ENCODE results near the gene CDC37L1. TPM values are rescaled to one million over a fixed set of nuclear protein-coding genes. Genes with fewer than 3 reads are reported as not detected.
"Not testable (repeated sequence)": the region's sequence is repeated elsewhere in the genome, so short reads cannot be mapped to it uniquely, and the experiment has no call there.

The CDC37L1 gene
- polyA plus RNA-seq, 1 experiment, result 13.4 TPM

DNA sequence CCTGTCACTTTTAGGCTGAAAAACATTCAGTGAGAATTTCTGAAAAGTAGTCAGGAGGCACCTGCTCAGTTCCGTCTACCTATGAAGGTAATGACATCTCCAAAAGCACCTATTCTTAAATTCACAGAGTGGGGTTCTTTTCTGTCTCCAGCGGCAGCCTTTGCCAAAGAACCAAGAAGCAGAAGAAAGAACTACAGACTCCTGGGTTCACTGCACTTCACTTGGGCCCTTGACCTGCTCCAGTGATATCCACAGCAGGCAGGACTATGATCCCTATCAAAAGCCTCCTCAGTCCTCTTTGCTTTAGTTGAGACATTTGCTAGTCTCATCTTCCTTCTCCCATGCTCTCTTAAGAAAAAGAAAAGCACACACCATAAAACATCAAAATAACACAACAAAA, 37.0 kb upstream of the CDC37L1 start:
- H3K27me3 ChIP-seq (ENCODE audit: control insufficient read depth, insufficient read depth, low read length), result no peaks in the 10 kb centered on the region
- POLR2A ChIA-PET, result no interaction called here
- CTCF ChIA-PET, result no interaction called here
- no peaks in the 10 kb centered on the region for H3K9me3 ChIP-seq (ENCODE audit: control insufficient read depth, insufficient read depth, low read length)
- TF ChIP-seq, protein P1, sequence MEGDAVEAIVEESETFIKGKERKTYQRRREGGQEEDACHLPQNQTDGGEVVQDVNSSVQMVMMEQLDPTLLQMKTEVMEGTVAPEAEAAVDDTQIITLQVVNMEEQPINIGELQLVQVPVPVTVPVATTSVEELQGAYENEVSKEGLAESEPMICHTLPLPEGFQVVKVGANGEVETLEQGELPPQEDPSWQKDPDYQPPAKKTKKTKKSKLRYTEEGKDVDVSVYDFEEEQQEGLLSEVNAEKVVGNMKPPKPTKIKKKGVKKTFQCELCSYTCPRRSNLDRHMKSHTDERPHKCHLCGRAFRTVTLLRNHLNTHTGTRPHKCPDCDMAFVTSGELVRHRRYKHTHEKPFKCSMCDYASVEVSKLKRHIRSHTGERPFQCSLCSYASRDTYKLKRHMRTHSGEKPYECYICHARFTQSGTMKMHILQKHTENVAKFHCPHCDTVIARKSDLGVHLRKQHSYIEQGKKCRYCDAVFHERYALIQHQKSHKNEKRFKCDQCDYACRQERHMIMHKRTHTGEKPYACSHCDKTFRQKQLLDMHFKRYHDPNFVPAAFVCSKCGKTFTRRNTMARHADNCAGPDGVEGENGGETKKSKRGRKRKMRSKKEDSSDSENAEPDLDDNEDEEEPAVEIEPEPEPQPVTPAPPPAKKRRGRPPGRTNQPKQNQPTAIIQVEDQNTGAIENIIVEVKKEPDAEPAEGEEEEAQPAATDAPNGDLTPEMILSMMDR (IDR thresholded peaks at IDR 0.05; ENCODE audit: low read depth, low read length), result no peak
- DNase-seq (ENCODE audit: low read depth, low spot score), result no peak
- H3K27ac ChIP-seq (ENCODE audit: low read depth, low read length), result no peak overlapping the region
- no peak overlapping the region for H3K4me3 ChIP-seq (ENCODE audit: low read depth, low read length)

DNA sequence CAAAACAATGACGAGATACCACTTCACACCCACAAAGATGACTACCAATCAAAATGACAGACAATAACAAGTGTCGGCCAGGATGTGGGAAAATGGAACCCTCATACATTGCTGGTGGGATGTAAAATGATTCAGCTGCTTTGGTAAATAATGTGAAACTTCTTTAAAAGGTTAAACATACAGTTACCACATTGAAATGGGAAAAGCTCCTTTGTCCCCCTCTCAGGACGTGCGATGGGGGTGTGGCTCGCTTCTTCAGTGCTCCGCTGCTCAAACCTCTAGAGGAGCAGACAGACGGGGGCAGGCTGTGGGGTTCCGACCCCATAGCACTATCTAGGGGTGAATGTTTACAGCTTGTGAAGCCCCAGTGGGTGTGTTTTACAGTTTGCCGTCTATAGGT, 25.3 kb upstream of the CDC37L1 start:
- TF ChIP-seq, protein P1 (IDR thresholded peaks at IDR 0.05; ENCODE audit: low read depth, low read length), result no peak
- CTCF ChIA-PET, result no interaction called here
- Histone ChIP-seq H3K4me3 (ENCODE audit: low read depth, low read length) (no peak overlapping the region), H3K27ac (ENCODE audit: low read depth, low read length) (no peak overlapping the region), H3K9me3 (ENCODE audit: control insufficient read depth, insufficient read depth, low read length) (no peaks in the 10 kb centered on the region), H3K27me3 (ENCODE audit: control insufficient read depth, insufficient read depth, low read length) (peaks cover 3% of the 10 kb centered on the region)
- POLR2A ChIA-PET, result no interaction called here
- no peak for DNase-seq (ENCODE audit: low read depth, low spot score)

DNA sequence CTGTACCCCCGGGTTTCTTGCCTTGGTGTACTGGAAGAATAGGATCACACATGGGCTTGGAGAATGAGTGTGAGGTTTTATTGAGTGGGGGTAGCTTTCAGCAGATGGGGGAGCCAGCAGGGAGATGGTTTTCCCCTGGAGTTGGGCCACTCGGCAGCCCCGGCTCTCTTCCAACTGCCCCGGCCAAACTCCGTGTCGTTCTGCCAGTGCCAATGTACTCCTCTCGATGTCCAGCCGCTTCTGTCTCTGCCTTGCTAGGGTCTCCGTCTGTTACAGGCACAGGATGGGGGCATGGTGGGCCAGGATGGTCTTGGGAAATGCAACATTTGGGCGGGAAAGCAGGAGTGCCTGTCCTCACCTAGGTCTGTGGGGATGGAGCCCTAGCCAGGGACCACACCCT, 24.8 kb upstream of the CDC37L1 start:
- TF ChIP-seq, protein P1 (IDR thresholded peaks at IDR 0.05; ENCODE audit: low read depth, low read length), result no peak
- Histone ChIP-seq H3K27me3 (ENCODE audit: control insufficient read depth, insufficient read depth, low read length) (peaks cover 3% of the 10 kb centered on the region), H3K9me3 (ENCODE audit: control insufficient read depth, insufficient read depth, low read length) (no peaks in the 10 kb centered on the region), H3K4me3 (ENCODE audit: low read depth, low read length) (no peak overlapping the region), H3K27ac (ENCODE audit: low read depth, low read length) (no peak overlapping the region)
- CTCF ChIA-PET, result no interaction called here
- POLR2A ChIA-PET, result no interaction called here
- DNase-seq (ENCODE audit: low read depth, low spot score), result no peak

DNA sequence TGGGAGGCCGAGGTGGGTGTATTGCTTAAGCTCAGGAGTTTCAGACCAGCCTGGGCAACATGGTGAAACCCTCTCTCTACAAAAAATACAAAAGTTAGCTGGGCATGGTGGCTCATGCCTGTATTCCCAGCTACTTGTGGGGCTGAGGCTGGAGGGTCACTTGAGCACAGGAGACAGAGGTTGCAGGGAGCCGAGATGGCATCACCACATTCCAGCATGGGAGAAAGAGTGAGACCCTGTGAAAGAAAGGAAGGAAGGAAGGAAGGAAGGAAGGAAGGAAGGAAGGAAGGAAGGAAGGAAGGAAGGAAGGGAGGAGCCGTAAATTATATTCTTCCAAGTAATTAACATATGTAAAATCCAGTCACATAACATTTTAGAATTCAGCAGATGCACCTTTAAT, 23.2 kb upstream of the CDC37L1 start:
- POLR2A ChIA-PET; H3K9me3 ChIP-seq (ENCODE audit: control insufficient read depth, insufficient read depth, low read length); H3K27ac ChIP-seq (ENCODE audit: low read depth, low read length); H3K27me3 ChIP-seq (ENCODE audit: control insufficient read depth, insufficient read depth, low read length); DNase-seq (ENCODE audit: low read depth, low spot score); H3K4me3 ChIP-seq (ENCODE audit: low read depth, low read length): not testable (repeated sequence)
- CTCF ChIA-PET, result interaction anchor here (0.7 kb wide), 1 partner anchor 1799 kb away, joined by 3 read pairs; no protein-coding TSS in a partner anchor

DNA sequence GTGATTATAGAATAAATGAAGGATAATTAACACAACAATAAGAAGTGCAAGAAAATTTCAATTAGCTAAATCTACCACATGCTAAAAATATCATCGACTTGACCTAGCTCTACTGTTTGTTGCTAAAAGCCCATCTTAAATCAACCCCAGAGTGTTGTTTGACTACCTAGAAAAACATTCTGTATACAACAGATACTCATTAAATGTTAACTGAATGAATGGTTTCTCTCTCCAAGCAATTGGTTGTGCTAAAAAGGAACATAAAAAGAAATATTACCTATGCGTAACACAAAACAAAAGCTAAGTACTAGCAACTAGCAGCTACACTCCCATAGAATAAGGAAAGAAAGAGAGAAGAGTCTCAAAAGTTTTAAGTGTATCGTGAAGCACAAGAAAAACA, 22.7 kb upstream of the CDC37L1 start:
- CTCF ChIA-PET, result interaction anchor here (0.5 to 1.2 kb wide), 3 partner anchors 53 to 1799 kb away, joined by 3 read pairs; no protein-coding TSS in a partner anchor

More for the DNA sequence above, 22.7 kb upstream of the CDC37L1 start:
- H3K9me3 ChIP-seq (ENCODE audit: control insufficient read depth, insufficient read depth, low read length), result no peaks in the 10 kb centered on the region
- no peak overlapping the region for H3K4me3 ChIP-seq (ENCODE audit: low read depth, low read length)
- POLR2A ChIA-PET, result no interaction called here
- TF ChIP-seq, protein P1 (IDR thresholded peaks at IDR 0.05; ENCODE audit: low read depth, low read length), result no peak
- H3K27me3 ChIP-seq (ENCODE audit: control insufficient read depth, insufficient read depth, low read length), result peaks cover 3% of the 10 kb centered on the region
- DNase-seq (ENCODE audit: low read depth, low spot score), result no peak
- no peak overlapping the region for H3K27ac ChIP-seq (ENCODE audit: low read depth, low read length)

Measured in AG04450 (cell line).